Peyer's patch (tissue), 4 donors: ENCODE results near the gene MAD2L1.

Experiments used
- POLR2A ChIP-seq, 2 donors: fragments of 450-650 bp; IDR thresholded peaks; one replicate each; pipeline ENCODE4 v1.5.1; 2017; ENCODE audit warnings: antibody characterized with exemption in 2 of 2, mild to moderate bottlenecking in 2 of 2, moderate library complexity in 2 of 2
- TF ChIP-seq, protein P1 (sequence below), 6 experiments: fragments of 450-650 bp in 4 of 6; fragments of 200-600 bp in 2 of 6; sonication (generic) in 1 of 6; IDR thresholded peaks; one replicate each; pipeline ENCODE4 v1.5.1; 2017 to 2019; ENCODE audit warnings: antibody characterized with exemption in 6 of 6, mild to moderate bottlenecking in 3 of 6, moderate library complexity in 1 of 6

DNA sequence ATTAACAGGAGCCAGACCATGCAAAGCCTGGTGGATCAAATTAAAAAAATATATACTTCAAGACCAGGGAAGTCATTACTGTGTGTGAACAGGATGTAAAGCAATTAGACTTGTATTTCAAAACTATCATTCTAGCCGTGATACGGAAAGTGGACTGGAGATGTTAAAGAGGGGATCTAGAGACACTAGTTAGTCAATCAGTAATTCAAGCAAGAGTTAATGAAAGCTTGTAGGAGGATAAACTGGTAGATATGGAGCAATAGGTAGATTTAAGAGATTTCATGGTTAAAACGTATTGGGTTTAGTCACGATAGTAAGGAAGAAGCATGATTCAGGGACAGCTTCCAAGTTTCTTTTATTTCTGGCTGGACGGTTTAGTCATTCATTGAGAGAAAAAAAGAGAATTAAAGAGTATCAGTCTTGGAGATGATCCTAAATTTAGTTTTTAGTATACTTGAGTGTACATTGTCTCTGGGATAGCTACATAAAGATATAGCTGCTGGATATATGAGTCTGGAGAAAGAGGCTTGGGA is 3.9 kb downstream of the MAD2L1 start:
- TF ChIP-seq, protein P1, sequence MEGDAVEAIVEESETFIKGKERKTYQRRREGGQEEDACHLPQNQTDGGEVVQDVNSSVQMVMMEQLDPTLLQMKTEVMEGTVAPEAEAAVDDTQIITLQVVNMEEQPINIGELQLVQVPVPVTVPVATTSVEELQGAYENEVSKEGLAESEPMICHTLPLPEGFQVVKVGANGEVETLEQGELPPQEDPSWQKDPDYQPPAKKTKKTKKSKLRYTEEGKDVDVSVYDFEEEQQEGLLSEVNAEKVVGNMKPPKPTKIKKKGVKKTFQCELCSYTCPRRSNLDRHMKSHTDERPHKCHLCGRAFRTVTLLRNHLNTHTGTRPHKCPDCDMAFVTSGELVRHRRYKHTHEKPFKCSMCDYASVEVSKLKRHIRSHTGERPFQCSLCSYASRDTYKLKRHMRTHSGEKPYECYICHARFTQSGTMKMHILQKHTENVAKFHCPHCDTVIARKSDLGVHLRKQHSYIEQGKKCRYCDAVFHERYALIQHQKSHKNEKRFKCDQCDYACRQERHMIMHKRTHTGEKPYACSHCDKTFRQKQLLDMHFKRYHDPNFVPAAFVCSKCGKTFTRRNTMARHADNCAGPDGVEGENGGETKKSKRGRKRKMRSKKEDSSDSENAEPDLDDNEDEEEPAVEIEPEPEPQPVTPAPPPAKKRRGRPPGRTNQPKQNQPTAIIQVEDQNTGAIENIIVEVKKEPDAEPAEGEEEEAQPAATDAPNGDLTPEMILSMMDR (IDR thresholded peaks at IDR 0.05): no peak
- TF ChIP-seq POLR2A (IDR thresholded peaks at IDR 0.05): no peak
